Measurements from ENCODE around the gene MRPL24. TPM values are rescaled to one million over a fixed set of nuclear protein-coding genes. Genes with fewer than 3 reads are reported as not detected.

MRPL24 gene
- total and polyA plus RNA-seq, 9 of the 15 experiments (the other 6 are each of a cell fraction or from before 2014, with no cell fraction given): 74.3 to 267 (median 113) TPM

GRCh38 chr1:156766298-156767100 lies 25.6 kb upstream of the MRPL24 start (continued):
- no peak for TF ChIP-seq CTCFL (IDR thresholded peaks at IDR 0.05; ENCODE audit: borderline replicate concordance, insufficient read depth, low read depth, low read length, poor library complexity, severe bottlenecking)
- peak; percentile 0; the same call in 1 of the 2 replicates for TF ChIP-seq PML (IDR thresholded peaks at IDR 0.05; ENCODE audit: low read length)
- TF ChIP-seq RREB1 (CRISPR knock-in tag; IDR thresholded peaks at IDR 0.05): 0 out of 2 replicates have a peak, but pooled peaks have one; percentile 8
- peak in 1 of 2 experiments; percentile 26; a peak in 1 of 4 replicates for TF ChIP-seq MLLT1 (IDR thresholded peaks at IDR 0.05)
- TF ChIP-seq ZNF551 (CRISPR knock-in tag; IDR thresholded peaks at IDR 0.05): no peak
